Gastrocnemius medialis (tissue), 4 donors: ENCODE data around the gene CASK. TPM values are rescaled to one million over a fixed set of nuclear protein-coding genes. Genes with fewer than 3 reads are reported as not detected.

Experiments
- ATAC-seq, 2 donors: fragments of 150-250 bp; one replicate each; pipeline ENCODE4 v1.9.1; 2016
- DNase-seq, 2 donors: peaks; one replicate each; pipeline ENCODE4 v3.0.0-alpha.2; 2019
- H3K27ac ChIP-seq, 4 donors: fragments of 200-600 bp; sonication (generic); 1 replicate in 1 of 4; 2 replicates in 3 of 4; pipeline ENCODE4 v1.5.1; 2016 to 2018; ENCODE audit warnings: mild to moderate bottlenecking in 2 of 4, moderate library complexity in 1 of 4
- H3K27me3 ChIP-seq, 3 donors: fragments of 200-600 bp; sonication (generic) in 2 of 3; 1 replicate in 1 of 3; 2 replicates in 2 of 3; pipeline versions ENCODE4 v1.5.1 to v1.6.0; 2016 to 2019; ENCODE audit warnings: mild to moderate bottlenecking in 1 of 3, moderate library complexity in 1 of 3
- H3K36me3 ChIP-seq, 2 donors: fragments of 200-600 bp; sonication (generic) in 1 of 2; one replicate each; pipeline ENCODE4 v1.5.1; 2017 to 2018
- H3K4me1 ChIP-seq, 2 donors: fragments of 200-600 bp; sonication (generic) in 1 of 2; one replicate each; pipeline ENCODE4 v1.5.1; 2016 to 2017; ENCODE audit warnings: mild to moderate bottlenecking in 2 of 2
- H3K4me3 ChIP-seq, 4 donors: fragments of 200-600 bp; sonication (generic) in 3 of 4; 1 replicate in 1 of 4; 2 replicates in 3 of 4; pipeline ENCODE4 v1.5.1; 2016 to 2019; ENCODE audit warnings: mild to moderate bottlenecking in 2 of 4
- H3K9me3 ChIP-seq, 3 donors: fragments of 200-600 bp; sonication (generic) in 2 of 3; 1 replicate in 1 of 3; 2 replicates in 2 of 3; pipeline ENCODE4 v1.5.1; 2016 to 2019
- POLR2A ChIP-seq, 2 donors: fragments of 450-650 bp; IDR thresholded peaks; one replicate each; pipeline ENCODE4 v1.6.1; 2017; ENCODE audit warnings: antibody characterized with exemption in 2 of 2, mild to moderate bottlenecking in 2 of 2, moderate library complexity in 2 of 2
- in situ Hi-C, 4 donors: fragments of 200-750 bp; cut with MboI; loops; one replicate each; pipeline versions ENCODE4 v1.15.0 to v1.8.0; 2017; ENCODE audit warnings: low sequenced_read_pairs in 4 of 4
- intact Hi-C: fragments of 100-400 bp; cut with DNase I; formaldehyde crosslinking; loops from one replicate; pipeline ENCODE4 v1.15.1; 2023; ENCODE audit warnings: low total_unique reads
- total RNA-seq, 4 donors: library from RNA; depleted of rRNA; stranded (reverse); fragments of >200 nt; gene quantifications; one replicate each; pipeline versions ENCODE4 v1.1.0 to v1.2.3, GENCODE V29; 2016
- TF ChIP-seq, protein P1 (sequence below), 5 experiments: fragments of 450-650 bp in 3 of 5; fragments of 200-600 bp in 2 of 5; sonication (generic) in 2 of 5; IDR thresholded peaks in 4 of 5; conservative IDR thresholded peaks in 1 of 5; 1 replicate in 4 of 5; 2 replicates in 1 of 5; pipeline ENCODE4 v1.5.1; 2016 to 2019; ENCODE audit warnings: antibody characterized with exemption in 5 of 5, mild to moderate bottlenecking in 3 of 5, moderate library complexity in 3 of 5

The CASK gene
- total RNA-seq, 4 donors from 2014 or later = 7.3 to 14.3 (median 10.0) TPM

GRCh38 chrX:41946235-41946634 lies 22.9 kb upstream of the CASK start:
- no peak overlapping the region for H3K27ac ChIP-seq
- in situ Hi-C loops (no loop called here), intact Hi-C loops (no loop called here)
- H3K27me3 ChIP-seq = no peaks in the 10 kb centered on the region
- no peaks in the 10 kb centered on the region for H3K9me3 ChIP-seq
- TF ChIP-seq POLR2A (IDR thresholded peaks at IDR 0.05) = no peak
- TF ChIP-seq, protein P1, sequence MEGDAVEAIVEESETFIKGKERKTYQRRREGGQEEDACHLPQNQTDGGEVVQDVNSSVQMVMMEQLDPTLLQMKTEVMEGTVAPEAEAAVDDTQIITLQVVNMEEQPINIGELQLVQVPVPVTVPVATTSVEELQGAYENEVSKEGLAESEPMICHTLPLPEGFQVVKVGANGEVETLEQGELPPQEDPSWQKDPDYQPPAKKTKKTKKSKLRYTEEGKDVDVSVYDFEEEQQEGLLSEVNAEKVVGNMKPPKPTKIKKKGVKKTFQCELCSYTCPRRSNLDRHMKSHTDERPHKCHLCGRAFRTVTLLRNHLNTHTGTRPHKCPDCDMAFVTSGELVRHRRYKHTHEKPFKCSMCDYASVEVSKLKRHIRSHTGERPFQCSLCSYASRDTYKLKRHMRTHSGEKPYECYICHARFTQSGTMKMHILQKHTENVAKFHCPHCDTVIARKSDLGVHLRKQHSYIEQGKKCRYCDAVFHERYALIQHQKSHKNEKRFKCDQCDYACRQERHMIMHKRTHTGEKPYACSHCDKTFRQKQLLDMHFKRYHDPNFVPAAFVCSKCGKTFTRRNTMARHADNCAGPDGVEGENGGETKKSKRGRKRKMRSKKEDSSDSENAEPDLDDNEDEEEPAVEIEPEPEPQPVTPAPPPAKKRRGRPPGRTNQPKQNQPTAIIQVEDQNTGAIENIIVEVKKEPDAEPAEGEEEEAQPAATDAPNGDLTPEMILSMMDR (IDR thresholded peaks at IDR 0.05 in 4 of 5, conservative IDR thresholded peaks at IDR 0.05 in 1 of 5) = no peak
- H3K4me1 ChIP-seq = no peaks in the 10 kb centered on the region
- ATAC-seq (no peak), DNase-seq (no peak)
- H3K4me3 ChIP-seq = no peak overlapping the region
- H3K36me3 ChIP-seq = no peaks in the 10 kb centered on the region

- DNase-seq (no peak), ATAC-seq (no peak)
- Histone ChIP-seq H3K27me3 (peaks cover 0 to 7% (median 0%) of the 10 kb centered on the region in 3 donors), H3K4me3 (no peak overlapping the region), H3K36me3 (no peaks in the 10 kb centered on the region), H3K9me3 (no peaks in the 10 kb centered on the region), H3K27ac (no peak overlapping the region), H3K4me1 (no peaks in the 10 kb centered on the region)
- TF ChIP-seq, protein P1 (IDR thresholded peaks at IDR 0.05 in 4 of 5, conservative IDR thresholded peaks at IDR 0.05 in 1 of 5) = no peak
- no peak for TF ChIP-seq POLR2A (IDR thresholded peaks at IDR 0.05)
- in situ Hi-C loops (no loop called here), intact Hi-C loops (no loop called here)
These were observed 12.5 kb upstream of the CASK start for GRCh38 chrX:41935832-41936231.

DNA sequence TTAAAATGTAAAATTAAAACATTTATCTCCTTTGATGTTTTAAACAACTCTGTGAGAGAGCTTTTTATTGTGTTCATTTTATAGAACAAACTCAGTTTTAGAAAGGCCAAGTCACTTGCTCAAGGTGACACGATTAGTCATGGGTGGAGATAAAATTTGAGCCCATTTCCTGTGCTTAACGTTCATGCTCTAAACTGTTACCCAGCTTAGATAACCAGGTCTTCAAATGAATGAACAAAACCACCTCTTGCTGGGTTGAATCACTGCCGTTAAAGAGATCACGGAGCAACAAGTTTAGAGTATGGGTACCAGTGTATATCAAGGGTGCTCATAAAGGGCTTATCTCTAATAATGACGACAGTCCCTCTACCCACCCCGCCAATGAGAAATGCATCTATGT lies 10.2 kb upstream of the CASK start:
- in situ Hi-C loops = no loop called here
- TF ChIP-seq, protein P1 (IDR thresholded peaks at IDR 0.05 in 4 of 5, conservative IDR thresholded peaks at IDR 0.05 in 1 of 5) = no peak
- TF ChIP-seq POLR2A (IDR thresholded peaks at IDR 0.05) = no peak
- intact Hi-C loops = no loop called here
- Histone ChIP-seq H3K4me1 (no peaks in the 10 kb centered on the region), H3K36me3 (no peaks in the 10 kb centered on the region), H3K27me3 (peaks cover 0 to 15% (median 0%) of the 10 kb centered on the region in 3 donors), H3K4me3 (no peak overlapping the region), H3K9me3 (no peaks in the 10 kb centered on the region), H3K27ac (no peak overlapping the region)
- ATAC-seq (no peak), DNase-seq (no peak)

GRCh38 chrX:41932885-41933284 lies 9.5 kb upstream of the CASK start:
- ATAC-seq (no peak), DNase-seq (no peak)
- no peak overlapping the region for H3K4me3 ChIP-seq
- no peaks in the 10 kb centered on the region for H3K9me3 ChIP-seq
- no peaks in the 10 kb centered on the region for H3K4me1 ChIP-seq
- no peak overlapping the region for H3K27ac ChIP-seq
- in situ Hi-C loops (no loop called here), intact Hi-C loops (no loop called here)
- no peak for TF ChIP-seq POLR2A (IDR thresholded peaks at IDR 0.05)
- TF ChIP-seq, protein P1 (IDR thresholded peaks at IDR 0.05 in 4 of 5, conservative IDR thresholded peaks at IDR 0.05 in 1 of 5) = no peak
- peaks cover 0 to 15% (median 0%) of the 10 kb centered on the region in 3 donors for H3K27me3 ChIP-seq
- H3K36me3 ChIP-seq = no peaks in the 10 kb centered on the region

DNA sequence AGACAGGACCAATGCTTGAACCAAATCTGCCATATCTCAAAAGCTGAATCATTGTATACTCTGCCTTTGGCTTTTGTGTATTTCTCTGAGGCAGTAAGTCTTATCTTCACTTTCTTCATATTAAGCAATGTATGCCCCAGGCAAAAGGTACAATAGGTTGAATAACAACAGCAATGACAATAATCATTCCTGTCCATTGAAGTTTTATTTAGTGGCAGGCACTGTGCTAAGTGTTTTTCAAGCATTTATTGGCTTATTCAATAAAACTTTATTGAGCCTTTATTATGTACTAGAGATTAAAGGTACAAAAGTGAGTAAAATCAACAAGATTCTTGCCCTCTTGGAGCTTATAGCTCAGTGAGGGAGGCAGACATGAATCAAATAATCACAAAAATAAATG lies 8.2 kb upstream of the CASK start:
- in situ Hi-C loops (no loop called here), intact Hi-C loops (no loop called here)
- no peak for DNase-seq
- Histone ChIP-seq H3K27ac (no peak overlapping the region), H3K27me3 (peaks cover 0 to 16% (median 0%) of the 10 kb centered on the region in 3 donors), H3K9me3 (no peaks in the 10 kb centered on the region), H3K36me3 (no peaks in the 10 kb centered on the region), H3K4me1 (no peaks in the 10 kb centered on the region), H3K4me3 (no peak overlapping the region)
- TF ChIP-seq, protein P1 (IDR thresholded peaks at IDR 0.05 in 4 of 5, conservative IDR thresholded peaks at IDR 0.05 in 1 of 5) = no peak
- no peak for TF ChIP-seq POLR2A (IDR thresholded peaks at IDR 0.05)
- no peak for ATAC-seq
